Lung (tissue), 12 donors: ENCODE measurements around the gene TANC1. TPM values are rescaled to one million over a fixed set of nuclear protein-coding genes. Genes with fewer than 3 reads are reported as not detected.

Experiments
- ATAC-seq: fragments of 200-7000 bp; cut with Tn5 transposase; one replicate; pipeline ENCODE4 v1.9.1; 2020; ENCODE audit warnings: moderate number of reproducible peaks; ENCODE audit not compliant: insufficient read depth, low FRiP score
- DNase-seq, 3 donors: peaks; one replicate each; pipeline ENCODE4 v3.0.0-alpha.2; 2013 to 2017
- H3K27ac ChIP-seq, 2 donors: one replicate each; pipeline ENCODE4 v1.5.1; 2013; ENCODE audit warnings: mild to moderate bottlenecking in 2 of 2, moderate library complexity in 2 of 2, control low read depth in 1 of 2, inconsistent platforms in 1 of 2, low read depth in 1 of 2, low read length in 1 of 2
- H3K27me3 ChIP-seq, 3 donors: one replicate each; pipeline ENCODE4 v1.5.1; 2013; ENCODE audit warnings: low read length in 2 of 3; ENCODE audit not compliant: control insufficient read depth in 3 of 3, insufficient read depth in 3 of 3
- H3K36me3 ChIP-seq, 4 donors: one replicate each; pipeline ENCODE4 v1.5.1; 2013; ENCODE audit warnings: low read length in 4 of 4, mild to moderate bottlenecking in 1 of 4, moderate library complexity in 1 of 4; ENCODE audit not compliant: control insufficient read depth in 4 of 4, insufficient read depth in 4 of 4
- H3K4me1 ChIP-seq, 5 donors: one replicate each; pipeline ENCODE4 v1.5.1; 2013; ENCODE audit warnings: low read length in 5 of 5, mild to moderate bottlenecking in 2 of 5, moderate library complexity in 1 of 5; ENCODE audit not compliant: control insufficient read depth in 5 of 5, insufficient read depth in 5 of 5
- H3K4me3 ChIP-seq: one replicate; pipeline ENCODE4 v1.5.1; 2013; ENCODE audit warnings: mild to moderate bottlenecking, control low read depth, moderate library complexity
- H3K9ac ChIP-seq, 2 donors: one replicate each; pipeline ENCODE4 v1.5.1; 2013; ENCODE audit warnings: low read length in 2 of 2, control low read depth in 1 of 2; ENCODE audit not compliant: insufficient read depth in 1 of 2
- H3K9me3 ChIP-seq, 4 donors: one replicate each; pipeline ENCODE4 v1.5.1; 2013; ENCODE audit warnings: low read length in 3 of 4, mild to moderate bottlenecking in 1 of 4, moderate library complexity in 1 of 4; ENCODE audit not compliant: control insufficient read depth in 4 of 4, insufficient read depth in 3 of 4
- CTCF ChIP-seq: IDR thresholded peaks from 2 replicates; pipeline ENCODE4 v1.5.1; 2012; ENCODE audit warnings: mild to moderate bottlenecking; ENCODE audit errors: control extremely low read depth, extremely low read depth
- WGBS, 2 donors: extraction: QIAGEN DNeasy Blood & Tissue Kit; methylation state at CpG; one replicate each; pipeline ENCODE4 v1.1.7; 2013; 5-methylcytosine and 5-hydroxymethylcytosine counted together
- polyA plus RNA-seq, 2 donors: library from polyadenylated mRNA; stranded (reverse); fragments of 200-250 nt; gene quantifications; one replicate each; pipeline ENCODE4 v1.2.1, GENCODE V29; 2013
- total RNA-seq, 2 donors: library from RNA; depleted of rRNA in 1 of 2; stranded (reverse); fragments of >200 nt in 1 of 2; gene quantifications; one replicate each; pipeline ENCODE4 v1.2.1, GENCODE V29; 2014 to 2021
- donor health status: control.
- donor health status: control.
- donor health status: Bipolar disorder and iron deficiency.
- donor health status: healthy.
- donor health status: DM: yes; HTN: yes; CAD: no.

The TANC1 gene
- total and polyA plus RNA-seq, 4 donors = 14.3 to 99.5 (median 37.3) TPM

GRCh38 chr2:159017837-159018236 is 49.4 kb downstream of the TANC1 start:
- no peak overlapping the region for H3K4me3 ChIP-seq
- no peak for DNase-seq

GRCh38 chr2:159019021-159019420 is 50.6 kb downstream of the TANC1 start:
- no peak overlapping the region for H3K9ac ChIP-seq
- H3K4me1 ChIP-seq = peaks cover 0 to 10% (median 3%) of the 10 kb centered on the region in 5 donors
- no peak for ATAC-seq
- H3K27me3 ChIP-seq = no peaks in the 10 kb centered on the region
- no peak overlapping the region for H3K27ac ChIP-seq
- H3K36me3 ChIP-seq = peaks cover 0 to 11% (median 6%) of the 10 kb centered on the region in 4 donors
- DNase-seq = no peak
- TF ChIP-seq CTCF = no peak
- 74 to 81% methylated on average over 6 of the region's 6 CpGs for WGBS, 2 donors
- H3K9me3 ChIP-seq = peaks cover 0 to 7% (median 1%) of the 10 kb centered on the region in 4 donors
- H3K4me3 ChIP-seq = no peak overlapping the region

More at GRCh38 chr2:159017837-159018236, 49.4 kb downstream of the TANC1 start:
- Histone ChIP-seq H3K36me3 (peaks cover 0 to 11% (median 6%) of the 10 kb centered on the region in 4 donors), H3K4me1 (peaks cover 0 to 13% (median 6%) of the 10 kb centered on the region in 5 donors), H3K9ac (no peak overlapping the region), H3K27ac (no peak overlapping the region), H3K27me3 (no peaks in the 10 kb centered on the region), H3K9me3 (peaks cover 0 to 7% (median 1%) of the 10 kb centered on the region in 4 donors)
- ATAC-seq = no peak
- WGBS, 2 donors = 94 to 95% methylated on average over 5 of the region's 5 CpGs
- no peak for TF ChIP-seq CTCF

GRCh38 chr2:159022019-159022418 is 53.6 kb downstream of the TANC1 start:
- no peak for ATAC-seq
- no peaks in the 10 kb centered on the region for H3K9me3 ChIP-seq
- no peak overlapping the region for H3K27ac ChIP-seq
- H3K27me3 ChIP-seq = no peaks in the 10 kb centered on the region
- no peak for TF ChIP-seq CTCF
- peaks cover 0 to 3% (median under 1%) of the 10 kb centered on the region in 4 donors for H3K36me3 ChIP-seq
- H3K4me1 ChIP-seq = peaks cover 0 to 19% (median 3%) of the 10 kb centered on the region in 5 donors
- 76 to 87% methylated on average over 5 of the region's 5 CpGs for WGBS, 2 donors
- peak in 1 of 3 donors; percentile 40 for DNase-seq
- H3K9ac ChIP-seq = no peak overlapping the region
- no peak overlapping the region for H3K4me3 ChIP-seq

- Histone ChIP-seq H3K27me3 (no peaks in the 10 kb centered on the region), H3K9ac (no peak overlapping the region), H3K4me1 (peaks cover 7 to 27% (median 16%) of the 10 kb centered on the region in 5 donors), H3K27ac (no peak overlapping the region), H3K4me3 (no peak overlapping the region), H3K9me3 (no peaks in the 10 kb centered on the region), H3K36me3 (peaks cover 0 to 6% (median 0%) of the 10 kb centered on the region in 4 donors)
- no peak for TF ChIP-seq CTCF
- DNase-seq (no peak), ATAC-seq (no peak)
- 26 to 52% methylated on average over 2 of the region's 2 CpGs for WGBS, 2 donors
Measured at GRCh38 chr2:159026170-159026569, 57.7 kb downstream of the TANC1 start.
